ENCODE results near the gene PDGFC. TPM values are rescaled to one million over a fixed set of nuclear protein-coding genes. Genes with fewer than 3 reads are reported as not detected.

PDGFC gene
- total and polyA plus RNA-seq, 2 donors (not counting 3 experiments of a cell fraction or from before 2014, with no cell fraction given) = 2.7 to 5.3 TPM

DNA sequence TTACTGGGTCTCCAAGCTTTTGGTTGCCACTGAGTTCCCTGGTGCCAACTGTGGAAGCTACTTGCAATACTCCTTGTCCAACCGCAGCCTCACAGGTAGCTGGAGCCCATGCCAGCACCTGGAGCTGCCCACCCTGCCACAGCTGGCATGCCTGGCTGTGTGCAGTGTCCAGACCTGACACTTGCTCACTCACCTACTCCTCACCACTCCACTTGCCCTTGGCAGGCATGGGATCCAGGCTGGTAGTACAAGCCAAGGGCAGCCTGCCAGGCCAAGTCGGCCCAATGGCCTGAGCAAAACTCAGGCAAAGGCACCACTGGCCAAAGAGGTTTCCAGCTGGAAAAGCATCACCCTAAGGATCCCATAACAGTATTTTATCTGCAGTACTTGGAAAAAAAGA, 246.3 kb downstream of the PDGFC start:
- Histone ChIP-seq H3K4me1 (ENCODE audit: control insufficient read depth, extremely low read depth, insufficient read depth, low read length) (no peaks in the 10 kb centered on the region), H3K27me3 (ENCODE audit: control insufficient read depth in 2 of 2, insufficient read depth in 2 of 2, low read length in 2 of 2) (no peaks in the 10 kb centered on the region), H4K20me1 (replicated peaks; ENCODE audit: control insufficient read depth, extremely low read depth, insufficient read depth, low read length) (no peaks in the 10 kb centered on the region), H3K9me3 (replicated peaks; ENCODE audit: control insufficient read depth, insufficient read depth, low read length) (no peaks in the 10 kb centered on the region), H3K79me2 (ENCODE audit: control insufficient read depth, insufficient read depth, low read length) (no peaks in the 10 kb centered on the region), H3K27ac (ENCODE audit: insufficient read depth, low read depth, low read length) (no peak overlapping the region), H2AFZ (ENCODE audit: low read depth, low read length) (no peak overlapping the region), H3K4me3 (replicated peaks in 1 of 3; ENCODE audit: insufficient read depth in 1 of 3, low read depth in 1 of 3, low read length in 3 of 3) (no peak overlapping the region), H3K9me1 (replicated peaks; ENCODE audit: control insufficient read depth, extremely low read depth, insufficient read depth, low read length) (no peaks in the 10 kb centered on the region), H3K4me2 (ENCODE audit: insufficient read depth, low read length) (no peak overlapping the region), H3K9ac (replicated peaks; ENCODE audit: extremely low read depth, insufficient read depth, low read length) (no peak overlapping the region), H3K36me3 (ENCODE audit: control insufficient read depth in 2 of 2, extremely low read depth in 1 of 2, insufficient read depth in 2 of 2, low read length in 2 of 2) (no peaks in the 10 kb centered on the region)
- DNase-seq (ENCODE audit: low read depth, low spot score) = no peak
- no TSS peak for BruUV-seq (replicated peaks)
- dilution Hi-C loops (cut with MboI; ENCODE audit: extremely low pct_ligation_motif_present, low sequenced_read_pairs) (no loop called here), intact Hi-C loops (cut with micrococcal nuclease) (no loop called here)
- ChIA-PET CTCF (no interaction called here), POLR2A (no interaction called here)
- FAIRE-seq = no peak
- no peak for TF ChIP-seq GATA2 (IDR thresholded peaks at IDR 0.05; ENCODE audit: insufficient read depth, insufficient read length, low read depth, low read length)
- no peak for TF ChIP-seq JUN (IDR thresholded peaks at IDR 0.05; ENCODE audit: borderline replicate concordance, insufficient read depth, insufficient read length, low read depth)
- TF ChIP-seq, protein P1, sequence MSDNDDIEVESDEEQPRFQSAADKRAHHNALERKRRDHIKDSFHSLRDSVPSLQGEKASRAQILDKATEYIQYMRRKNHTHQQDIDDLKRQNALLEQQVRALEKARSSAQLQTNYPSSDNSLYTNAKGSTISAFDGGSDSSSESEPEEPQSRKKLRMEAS (IDR thresholded peaks at IDR 0.05; ENCODE audit: insufficient read depth, insufficient read length) = no peak
- TF ChIP-seq, protein P2, sequence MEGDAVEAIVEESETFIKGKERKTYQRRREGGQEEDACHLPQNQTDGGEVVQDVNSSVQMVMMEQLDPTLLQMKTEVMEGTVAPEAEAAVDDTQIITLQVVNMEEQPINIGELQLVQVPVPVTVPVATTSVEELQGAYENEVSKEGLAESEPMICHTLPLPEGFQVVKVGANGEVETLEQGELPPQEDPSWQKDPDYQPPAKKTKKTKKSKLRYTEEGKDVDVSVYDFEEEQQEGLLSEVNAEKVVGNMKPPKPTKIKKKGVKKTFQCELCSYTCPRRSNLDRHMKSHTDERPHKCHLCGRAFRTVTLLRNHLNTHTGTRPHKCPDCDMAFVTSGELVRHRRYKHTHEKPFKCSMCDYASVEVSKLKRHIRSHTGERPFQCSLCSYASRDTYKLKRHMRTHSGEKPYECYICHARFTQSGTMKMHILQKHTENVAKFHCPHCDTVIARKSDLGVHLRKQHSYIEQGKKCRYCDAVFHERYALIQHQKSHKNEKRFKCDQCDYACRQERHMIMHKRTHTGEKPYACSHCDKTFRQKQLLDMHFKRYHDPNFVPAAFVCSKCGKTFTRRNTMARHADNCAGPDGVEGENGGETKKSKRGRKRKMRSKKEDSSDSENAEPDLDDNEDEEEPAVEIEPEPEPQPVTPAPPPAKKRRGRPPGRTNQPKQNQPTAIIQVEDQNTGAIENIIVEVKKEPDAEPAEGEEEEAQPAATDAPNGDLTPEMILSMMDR (IDR thresholded peaks at IDR 0.05; ENCODE audit: extremely low read depth in 1 of 2, insufficient read depth in 1 of 2, low read depth in 1 of 2, low read length in 2 of 2) = no peak
- TF ChIP-seq FOS (IDR thresholded peaks at IDR 0.05; ENCODE audit: borderline replicate concordance, insufficient read depth, low read length) = no peak
- TF ChIP-seq POLR2A (IDR thresholded peaks at IDR 0.05; ENCODE audit: low read depth, low read length) = no peak
- no peak for TF ChIP-seq MYC (IDR thresholded peaks at IDR 0.05; ENCODE audit: low read depth, low read length)
- TF ChIP-seq POLR2AphosphoS5 (IDR thresholded peaks at IDR 0.05; ENCODE audit: insufficient read depth, low read depth, low read length) = no peak
- no peak for TF ChIP-seq EZH2 (IDR thresholded peaks at IDR 0.05; ENCODE audit: borderline replicate concordance, low read depth, low read length, severe bottlenecking)

Data from endothelial cell of umbilical vein (primary cell).